PC-9 (cell line): Measurements from ENCODE around the gene CMIP. TPM values are rescaled to one million over a fixed set of nuclear protein-coding genes. Genes with fewer than 3 reads are reported as not detected.
A peak's percentile ranks its signal among the peaks of the same experiment; 100 is the strongest.

Experiments
- BruUV-seq: library from RNA; stranded (reverse); fragments of 400-500 nt; replicated peaks from 2 replicates; lab custom pipeline; 2021; lab: Mats Ljungman, UMichigan
- CTCF ChIA-PET: fragments of 300-600 bp; sonication (Branson Sonifier 250); formaldehyde crosslinking; loops from one replicate; lab custom pipeline; 2022; ENCODE audit warnings: antibody characterized with exemption; lab: Charles Lee
- POLR2A ChIA-PET: fragments of 300-600 bp; sonication (Branson Sonifier 250); formaldehyde crosslinking; loops from one replicate; lab custom pipeline; 2022; ENCODE audit warnings: antibody characterized with exemption; ENCODE audit not compliant: unreplicated experiment; lab: Charles Lee
- DNase-seq, 2 experiments: peaks; one replicate each; pipeline versions ENCODE4 v3.0.0 to v3.0.0-alpha.2; 2015 to 2022; ENCODE audit warnings: mixed read lengths in 1 of 2
- H2AFZ ChIP-seq: fragments of 200-600 bp; sonication (generic); 2 replicates; pipeline ENCODE4 v1.8.1; 2017; ENCODE audit warnings: antibody characterized with exemption
- H3F3A ChIP-seq: fragments of 200-600 bp; sonication (generic); 2 replicates; pipeline ENCODE4 v1.8.1; 2017; ENCODE audit warnings: antibody characterized with exemption, mild to moderate bottlenecking, low read depth; ENCODE audit not compliant: insufficient read depth
- H3K27ac ChIP-seq: fragments of 200-600 bp; sonication (generic); 2 replicates; pipeline ENCODE4 v1.6.1; 2016; ENCODE audit warnings: mixed run types
- H3K27me3 ChIP-seq: fragments of 200-600 bp; sonication (generic); 2 replicates; pipeline ENCODE4 v1.6.1; 2016; ENCODE audit warnings: low read depth, mixed run types; ENCODE audit not compliant: insufficient read depth
- H3K36me3 ChIP-seq: fragments of 200-600 bp; sonication (generic); 2 replicates; pipeline ENCODE4 v1.6.1; 2016; ENCODE audit warnings: low read depth, mixed run types
- H3K4me1 ChIP-seq: fragments of 200-600 bp; sonication (generic); replicated peaks from 2 replicates; pipeline ENCODE4 v1.6.1; 2016; ENCODE audit warnings: mixed run types; ENCODE audit not compliant: insufficient read depth
- H3K4me2 ChIP-seq: fragments of 200-600 bp; sonication (generic); 2 replicates; pipeline ENCODE4 v1.6.1; 2017; ENCODE audit warnings: mixed run types
- H3K4me3 ChIP-seq: fragments of 200-600 bp; sonication (generic); 2 replicates; pipeline ENCODE4 v1.6.1; 2016; ENCODE audit warnings: mixed run types
- H3K79me2 ChIP-seq: fragments of 200-600 bp; sonication (generic); 2 replicates; pipeline ENCODE4 v1.6.1; 2017; ENCODE audit warnings: low read depth, mixed run types
- H3K9me2 ChIP-seq: fragments of 200-600 bp; sonication (generic); 2 replicates; pipeline ENCODE4 v1.8.1; 2017; ENCODE audit warnings: mild to moderate bottlenecking; ENCODE audit not compliant: insufficient read depth
- H3K9me3 ChIP-seq: fragments of 200-600 bp; sonication (generic); 2 replicates; pipeline ENCODE4 v1.8.1; 2016; ENCODE audit warnings: low read depth; ENCODE audit not compliant: insufficient read depth
- H4K20me1 ChIP-seq: fragments of 200-600 bp; sonication (generic); 2 replicates; pipeline ENCODE4 v1.8.1; 2017; ENCODE audit not compliant: insufficient read depth
- CTCF ChIP-seq: fragments of 200-600 bp; sonication (generic); conservative IDR thresholded peaks from 2 replicates; pipeline ENCODE4 v1.6.1; 2017; ENCODE audit warnings: mixed run types, antibody characterized with exemption, mild to moderate bottlenecking, moderate library complexity
- EZH2 ChIP-seq: fragments of 200-600 bp; sonication (generic); IDR thresholded peaks from 2 replicates; pipeline ENCODE4 v1.8.0; 2017; ENCODE audit warnings: antibody characterized with exemption, low read depth
- intact Hi-C: fragments of 100-400 bp; cut with micrococcal nuclease; formaldehyde crosslinking; loops from one replicate; pipeline ENCODE4 v1.10.0; 2022; ENCODE audit not compliant: unreplicated experiment
- total RNA-seq: library from RNA; stranded (reverse); gene quantifications from 2 replicates; pipeline ENCODE4 v1.2.3, GENCODE V29; 2021

Gene CMIP
- total RNA-seq, 1 experiment from 2014 or later: 96.6 TPM

GRCh38 chr16:81583893-81584631 lies 139.5 kb downstream of the CMIP start:
- peaks cover 85% of the 10 kb centered on the region for H3K79me2 ChIP-seq
- H3K4me3 ChIP-seq: no peak overlapping the region
- no TSS peak for BruUV-seq
- intact Hi-C loops: loop anchor here (5.0 kb wide), 1 partner anchor 137 kb away; no protein-coding TSS in a partner anchor
- H3K9me3 ChIP-seq: no peaks in the 10 kb centered on the region
- peaks cover 54% of the 10 kb centered on the region for H3F3A ChIP-seq
- ChIA-PET POLR2A (no interaction called here), CTCF (interaction anchor here (0.6 kb wide), 1 partner anchor 298 kb away, joined by 5 read pairs; no protein-coding TSS in a partner anchor)
- H3K27me3 ChIP-seq: no peaks in the 10 kb centered on the region
- H3K4me2 ChIP-seq: no peak overlapping the region
- H3K4me1 ChIP-seq: peaks cover 79% of the 10 kb centered on the region
- peak in 1 of 2 experiments; percentile 11 for DNase-seq
- H4K20me1 ChIP-seq: peaks cover 6% of the 10 kb centered on the region; the same call in 1 of the 2 replicates
- peaks cover 9% of the 10 kb centered on the region; the same call in 1 of the 2 replicates for H3K36me3 ChIP-seq
- H2AFZ ChIP-seq: no peak overlapping the region
- no peaks in the 10 kb centered on the region for H3K9me2 ChIP-seq
- TF ChIP-seq EZH2 (no peak), CTCF (no peak)
- no peak overlapping the region for H3K27ac ChIP-seq

DNA sequence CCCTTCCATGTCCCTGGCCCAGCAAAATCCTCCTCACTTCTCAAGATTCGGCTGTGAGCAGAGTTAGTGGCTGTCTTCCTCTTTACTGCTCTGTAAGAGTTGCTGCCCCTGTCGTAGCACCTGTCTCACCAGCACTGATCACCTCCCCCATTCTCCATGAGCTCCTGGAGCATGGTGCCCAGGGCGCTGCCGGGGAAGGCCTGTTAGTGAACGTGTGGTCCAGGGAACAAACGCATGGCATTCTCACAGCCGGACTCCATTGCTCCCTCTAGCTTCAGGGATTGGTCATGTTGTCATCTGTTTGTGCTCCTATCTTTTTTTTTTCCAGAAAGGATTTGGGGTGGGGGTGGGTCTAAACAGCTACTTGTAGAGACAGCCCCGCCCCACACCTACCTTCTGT lies 141.2 kb downstream of the CMIP start:
- ChIA-PET CTCF (interaction anchor here (0.5 to 1.1 kb wide), 2 partner anchors 10 to 27 kb away, joined by 5 to 12 read pairs; no protein-coding TSS in a partner anchor), POLR2A (no interaction called here)
- intact Hi-C loops: no loop called here
- no TSS peak for BruUV-seq
- peak overlapping the region; percentile 47 for H3K4me2 ChIP-seq
- H3K27me3 ChIP-seq: no peaks in the 10 kb centered on the region
- TF ChIP-seq CTCF (peak; percentile 52), EZH2 (no peak)
- H3F3A ChIP-seq: peaks cover 42% of the 10 kb centered on the region
- H2AFZ ChIP-seq: no peak overlapping the region
- H3K27ac ChIP-seq: peak overlapping the region; percentile 68
- H3K79me2 ChIP-seq: peaks cover 92% of the 10 kb centered on the region
- peaks cover 9% of the 10 kb centered on the region; the same call in 1 of the 2 replicates for H3K36me3 ChIP-seq
- no peak overlapping the region for H3K4me3 ChIP-seq
- peaks cover 62% of the 10 kb centered on the region for H3K4me1 ChIP-seq
- H4K20me1 ChIP-seq: peaks cover 6% of the 10 kb centered on the region; the same call in 1 of the 2 replicates
- DNase-seq: peak in 1 of 2 experiments; percentile 32
- H3K9me3 ChIP-seq: no peaks in the 10 kb centered on the region
- no peaks in the 10 kb centered on the region for H3K9me2 ChIP-seq

DNA sequence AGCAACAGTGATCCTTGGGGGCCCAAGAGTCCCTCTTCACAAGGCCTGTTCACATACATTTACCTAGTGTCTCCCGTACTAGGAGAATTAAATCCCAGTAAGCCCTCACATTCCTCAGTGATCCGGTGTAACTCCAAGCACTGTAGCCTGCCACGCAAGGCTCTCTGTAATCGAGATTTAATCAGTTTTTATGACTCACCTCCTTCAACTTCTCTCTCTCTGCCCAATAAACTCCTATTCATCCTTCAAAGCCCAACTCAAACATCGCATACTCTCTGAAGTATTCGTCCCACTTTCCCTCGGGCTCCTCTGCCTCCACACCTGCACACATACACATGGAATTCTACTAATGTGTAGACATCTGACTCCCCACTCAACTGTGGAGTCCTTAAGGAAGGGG lies 141.8 kb downstream of the CMIP start:
- H3K9me2 ChIP-seq: no peaks in the 10 kb centered on the region
- CTCF ChIA-PET: interaction anchor here (0.5 to 1.1 kb wide), 2 partner anchors 10 to 28 kb away, joined by 5 to 12 read pairs; no protein-coding TSS in a partner anchor
- H3F3A ChIP-seq: peaks cover 45% of the 10 kb centered on the region
- H3K36me3 ChIP-seq: peaks cover 9% of the 10 kb centered on the region; the same call in 1 of the 2 replicates
- POLR2A ChIA-PET: no interaction called here
- BruUV-seq: no TSS peak
- peaks cover 58% of the 10 kb centered on the region for H3K4me1 ChIP-seq
- peaks cover 98% of the 10 kb centered on the region for H3K79me2 ChIP-seq
- no peaks in the 10 kb centered on the region for H3K9me3 ChIP-seq
- H3K27ac ChIP-seq: peak overlapping the region; percentile 68
- TF ChIP-seq CTCF (no peak), EZH2 (no peak)
- intact Hi-C loops: no loop called here
- no peak overlapping the region for H2AFZ ChIP-seq
- H4K20me1 ChIP-seq: peaks cover 6% of the 10 kb centered on the region; the same call in 1 of the 2 replicates
- no peaks in the 10 kb centered on the region for H3K27me3 ChIP-seq
- H3K4me3 ChIP-seq: no peak overlapping the region
- H3K4me2 ChIP-seq: peak overlapping the region; percentile 47
- peak in 1 of 2 experiments; percentile 81 for DNase-seq
